ENCODE measurements around the gene ATM.
"Not testable (repeated sequence)": the region's sequence is repeated elsewhere in the genome, so short reads cannot be mapped to it uniquely, and the experiment has no call there.

ATM gene

GRCh38 chr11:108393046-108393445, 170.2 kb downstream of the ATM start:
- no peaks in the 10 kb centered on the region for H3K9me3 ChIP-seq (ENCODE audit: control insufficient read depth, low read length)
- H3K27ac ChIP-seq (ENCODE audit: insufficient read depth, low read length, poor library complexity, severe bottlenecking) = no peak overlapping the region
- DNase-seq = no peak
- H3K27me3 ChIP-seq (replicated peaks; ENCODE audit: control insufficient read depth, insufficient read depth, low read length, poor library complexity, severe bottlenecking) = no peaks in the 10 kb centered on the region
- H3K4me3 ChIP-seq (ENCODE audit: insufficient read depth, low read depth, low read length, poor library complexity, severe bottlenecking) = no peak overlapping the region
- no peaks in the 10 kb centered on the region for H3K36me3 ChIP-seq (ENCODE audit: control insufficient read depth, insufficient read depth, low read length)
- H3K4me1 ChIP-seq (ENCODE audit: control insufficient read depth, insufficient read depth, low read length, poor library complexity, severe bottlenecking) = no peaks in the 10 kb centered on the region

- H3K27me3 ChIP-seq (replicated peaks; ENCODE audit: control insufficient read depth, insufficient read depth, low read length, poor library complexity, severe bottlenecking) = no peaks in the 10 kb centered on the region
- no peak overlapping the region for H3K27ac ChIP-seq (ENCODE audit: insufficient read depth, low read length, poor library complexity, severe bottlenecking)
- H3K4me3 ChIP-seq (ENCODE audit: insufficient read depth, low read depth, low read length, poor library complexity, severe bottlenecking) = no peak overlapping the region
- no peaks in the 10 kb centered on the region for H3K9me3 ChIP-seq (ENCODE audit: control insufficient read depth, low read length)
- no peak for DNase-seq
- no peaks in the 10 kb centered on the region for H3K4me1 ChIP-seq (ENCODE audit: control insufficient read depth, insufficient read depth, low read length, poor library complexity, severe bottlenecking)
- H3K36me3 ChIP-seq (ENCODE audit: control insufficient read depth, insufficient read depth, low read length) = no peaks in the 10 kb centered on the region
Measured at GRCh38 chr11:108394744-108395284, 171.9 kb downstream of the ATM start.

GRCh38 chr11:108396672-108397071, 173.8 kb downstream of the ATM start:
- not testable (repeated sequence) for H3K27ac ChIP-seq (ENCODE audit: insufficient read depth, low read length, poor library complexity, severe bottlenecking); H3K4me1 ChIP-seq (ENCODE audit: control insufficient read depth, insufficient read depth, low read length, poor library complexity, severe bottlenecking); H3K9me3 ChIP-seq (ENCODE audit: control insufficient read depth, low read length); DNase-seq; H3K27me3 ChIP-seq (replicated peaks; ENCODE audit: control insufficient read depth, insufficient read depth, low read length, poor library complexity, severe bottlenecking); H3K4me3 ChIP-seq (ENCODE audit: insufficient read depth, low read depth, low read length, poor library complexity, severe bottlenecking); H3K36me3 ChIP-seq (ENCODE audit: control insufficient read depth, insufficient read depth, low read length)

- no peak for DNase-seq
- Histone ChIP-seq H3K4me3 (ENCODE audit: insufficient read depth, low read depth, low read length, poor library complexity, severe bottlenecking) (no peak overlapping the region), H3K36me3 (ENCODE audit: control insufficient read depth, insufficient read depth, low read length) (no peaks in the 10 kb centered on the region), H3K27me3 (replicated peaks; ENCODE audit: control insufficient read depth, insufficient read depth, low read length, poor library complexity, severe bottlenecking) (no peaks in the 10 kb centered on the region), H3K9me3 (ENCODE audit: control insufficient read depth, low read length) (no peaks in the 10 kb centered on the region), H3K4me1 (ENCODE audit: control insufficient read depth, insufficient read depth, low read length, poor library complexity, severe bottlenecking) (no peaks in the 10 kb centered on the region), H3K27ac (ENCODE audit: insufficient read depth, low read length, poor library complexity, severe bottlenecking) (no peak overlapping the region)
Measured at GRCh38 chr11:108398439-108398838, 175.6 kb downstream of the ATM start.

GRCh38 chr11:108402241-108402640, 179.4 kb downstream of the ATM start:
- H3K36me3 ChIP-seq (ENCODE audit: control insufficient read depth, insufficient read depth, low read length) = no peaks in the 10 kb centered on the region
- no peak for DNase-seq
- H3K9me3 ChIP-seq (ENCODE audit: control insufficient read depth, low read length) = no peaks in the 10 kb centered on the region
- H3K27ac ChIP-seq (ENCODE audit: insufficient read depth, low read length, poor library complexity, severe bottlenecking) = no peak overlapping the region
- no peaks in the 10 kb centered on the region for H3K4me1 ChIP-seq (ENCODE audit: control insufficient read depth, insufficient read depth, low read length, poor library complexity, severe bottlenecking)
- H3K4me3 ChIP-seq (ENCODE audit: insufficient read depth, low read depth, low read length, poor library complexity, severe bottlenecking) = no peak overlapping the region
- H3K27me3 ChIP-seq (replicated peaks; ENCODE audit: control insufficient read depth, insufficient read depth, low read length, poor library complexity, severe bottlenecking) = no peaks in the 10 kb centered on the region

GRCh38 chr11:108403052-108403451, 180.2 kb downstream of the ATM start:
- H3K27ac ChIP-seq (ENCODE audit: insufficient read depth, low read length, poor library complexity, severe bottlenecking) = no peak overlapping the region
- no peaks in the 10 kb centered on the region for H3K27me3 ChIP-seq (replicated peaks; ENCODE audit: control insufficient read depth, insufficient read depth, low read length, poor library complexity, severe bottlenecking)
- no peaks in the 10 kb centered on the region for H3K36me3 ChIP-seq (ENCODE audit: control insufficient read depth, insufficient read depth, low read length)
- no peak for DNase-seq
- no peaks in the 10 kb centered on the region for H3K4me1 ChIP-seq (ENCODE audit: control insufficient read depth, insufficient read depth, low read length, poor library complexity, severe bottlenecking)
- no peaks in the 10 kb centered on the region for H3K9me3 ChIP-seq (ENCODE audit: control insufficient read depth, low read length)
- no peak overlapping the region for H3K4me3 ChIP-seq (ENCODE audit: insufficient read depth, low read depth, low read length, poor library complexity, severe bottlenecking)

GRCh38 chr11:108405706-108406105, 182.8 kb downstream of the ATM start:
- H3K27ac ChIP-seq (ENCODE audit: insufficient read depth, low read length, poor library complexity, severe bottlenecking) = no peak overlapping the region
- H3K36me3 ChIP-seq (ENCODE audit: control insufficient read depth, insufficient read depth, low read length) = no peaks in the 10 kb centered on the region
- H3K27me3 ChIP-seq (replicated peaks; ENCODE audit: control insufficient read depth, insufficient read depth, low read length, poor library complexity, severe bottlenecking) = no peaks in the 10 kb centered on the region
- no peak overlapping the region for H3K4me3 ChIP-seq (ENCODE audit: insufficient read depth, low read depth, low read length, poor library complexity, severe bottlenecking)
- DNase-seq = no peak
- no peaks in the 10 kb centered on the region for H3K4me1 ChIP-seq (ENCODE audit: control insufficient read depth, insufficient read depth, low read length, poor library complexity, severe bottlenecking)
- H3K9me3 ChIP-seq (ENCODE audit: control insufficient read depth, low read length) = no peaks in the 10 kb centered on the region

GRCh38 chr11:108414958-108415357, 192.1 kb downstream of the ATM start:
- no peak for DNase-seq
- H3K9me3 ChIP-seq (ENCODE audit: control insufficient read depth, low read length) = no peaks in the 10 kb centered on the region
- no peak overlapping the region for H3K4me3 ChIP-seq (ENCODE audit: insufficient read depth, low read depth, low read length, poor library complexity, severe bottlenecking)
- H3K36me3 ChIP-seq (ENCODE audit: control insufficient read depth, insufficient read depth, low read length) = no peaks in the 10 kb centered on the region
- H3K27ac ChIP-seq (ENCODE audit: insufficient read depth, low read length, poor library complexity, severe bottlenecking) = no peak overlapping the region
- H3K27me3 ChIP-seq (replicated peaks; ENCODE audit: control insufficient read depth, insufficient read depth, low read length, poor library complexity, severe bottlenecking) = no peaks in the 10 kb centered on the region
- H3K4me1 ChIP-seq (ENCODE audit: control insufficient read depth, insufficient read depth, low read length, poor library complexity, severe bottlenecking) = no peaks in the 10 kb centered on the region

- H3K9me3 ChIP-seq (ENCODE audit: control insufficient read depth, low read length); H3K36me3 ChIP-seq (ENCODE audit: control insufficient read depth, insufficient read depth, low read length); H3K4me1 ChIP-seq (ENCODE audit: control insufficient read depth, insufficient read depth, low read length, poor library complexity, severe bottlenecking); H3K27ac ChIP-seq (ENCODE audit: insufficient read depth, low read length, poor library complexity, severe bottlenecking); H3K27me3 ChIP-seq (replicated peaks; ENCODE audit: control insufficient read depth, insufficient read depth, low read length, poor library complexity, severe bottlenecking); H3K4me3 ChIP-seq (ENCODE audit: insufficient read depth, low read depth, low read length, poor library complexity, severe bottlenecking): not testable (repeated sequence)
- DNase-seq = peak; percentile 2 to 15 (median 5)
Measured at GRCh38 chr11:108417551-108417950, 194.7 kb downstream of the ATM start.
